ENCODE measurements around the gene UBE2F. TPM values are rescaled to one million over a fixed set of nuclear protein-coding genes. Genes with fewer than 3 reads are reported as not detected.
A peak's percentile ranks its signal among the peaks of the same experiment; 100 is the strongest.

Gene UBE2F
- total RNA-seq, 1 donor from 2014 or later: 73.3 TPM

DNA sequence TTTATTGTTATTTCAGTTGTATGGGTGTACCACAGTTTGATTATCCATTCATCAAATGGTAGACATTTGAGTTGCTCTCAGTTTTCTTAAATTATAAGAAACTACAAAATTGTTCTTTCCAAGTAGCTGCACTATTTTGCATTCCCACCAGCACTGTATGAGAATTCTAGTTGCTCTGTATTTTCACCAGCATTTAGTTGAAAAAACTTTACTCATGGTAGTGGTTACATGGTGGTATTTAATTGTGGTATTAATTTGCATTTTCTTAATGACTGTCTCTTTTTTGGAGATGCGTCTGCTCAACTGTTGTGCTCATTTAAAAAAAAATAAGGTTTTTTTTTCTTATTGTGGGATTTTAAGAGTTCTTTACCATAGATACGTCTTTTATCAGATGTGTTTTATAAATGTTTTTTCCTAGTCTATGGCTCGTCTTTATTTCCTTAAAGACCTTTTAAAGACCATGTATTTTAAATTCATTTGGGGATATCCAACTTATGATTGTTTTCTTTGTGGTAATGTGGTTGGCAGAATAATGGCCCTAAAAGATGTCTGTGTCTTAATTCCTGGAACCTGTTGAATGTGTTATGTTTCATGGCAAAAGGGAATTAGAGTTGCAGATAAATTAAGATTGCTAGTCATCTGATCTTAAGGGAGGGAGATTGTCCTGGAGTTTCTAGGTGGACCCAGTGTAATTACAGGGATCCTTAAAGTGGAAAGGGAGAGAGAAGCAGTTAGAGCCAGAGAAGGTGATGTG lies 37.4 kb downstream of the UBE2F start:
- intact Hi-C loops (cut with DNase I): no loop called here
- DNase-seq (ENCODE audit: missing footprints): no peak
- no peak for ATAC-seq

DNA sequence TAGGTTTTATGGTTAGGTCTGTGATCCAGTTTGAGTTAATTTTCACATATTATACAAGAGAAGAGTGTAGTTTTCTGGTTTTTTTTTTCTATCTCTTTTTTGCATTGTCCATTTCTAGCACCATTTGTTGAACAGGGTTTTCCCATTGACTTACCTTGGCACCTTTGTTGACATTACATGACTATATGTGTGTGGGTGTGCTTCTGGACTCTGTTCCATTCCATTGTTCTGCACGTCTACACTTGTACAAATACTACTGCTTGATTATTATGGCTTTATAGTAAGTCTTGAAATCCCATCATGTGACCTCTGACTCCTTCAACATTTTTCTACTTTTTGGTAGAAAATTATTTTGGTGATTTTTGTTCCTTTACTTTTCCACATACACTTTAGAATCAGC lies 38.7 kb downstream of the UBE2F start:
- ATAC-seq (no peak), DNase-seq (ENCODE audit: missing footprints) (no peak)
- intact Hi-C loops (cut with DNase I): no loop called here

DNA sequence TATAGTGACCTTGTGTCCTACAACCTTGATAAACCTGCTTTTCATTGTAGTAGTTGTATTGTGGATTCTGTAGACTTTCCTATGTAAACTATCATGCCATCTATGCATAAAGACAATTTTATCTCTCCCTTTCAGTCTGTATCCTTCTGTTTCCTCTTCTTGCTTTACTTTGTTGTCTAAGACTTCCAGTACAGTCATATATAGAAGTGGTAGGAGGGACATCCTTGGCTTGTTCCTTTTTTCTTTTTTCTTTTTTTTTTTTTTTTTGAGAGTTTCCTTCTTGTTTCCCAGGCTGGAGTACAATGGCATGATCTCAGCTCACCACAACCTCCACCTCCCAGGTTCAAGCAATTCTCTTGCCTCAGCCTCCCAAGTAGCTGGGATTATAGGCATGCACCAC lies 39.7 kb downstream of the UBE2F start:
- no peak for ATAC-seq
- intact Hi-C loops (cut with DNase I): no loop called here
- no peak for DNase-seq (ENCODE audit: missing footprints)

DNA sequence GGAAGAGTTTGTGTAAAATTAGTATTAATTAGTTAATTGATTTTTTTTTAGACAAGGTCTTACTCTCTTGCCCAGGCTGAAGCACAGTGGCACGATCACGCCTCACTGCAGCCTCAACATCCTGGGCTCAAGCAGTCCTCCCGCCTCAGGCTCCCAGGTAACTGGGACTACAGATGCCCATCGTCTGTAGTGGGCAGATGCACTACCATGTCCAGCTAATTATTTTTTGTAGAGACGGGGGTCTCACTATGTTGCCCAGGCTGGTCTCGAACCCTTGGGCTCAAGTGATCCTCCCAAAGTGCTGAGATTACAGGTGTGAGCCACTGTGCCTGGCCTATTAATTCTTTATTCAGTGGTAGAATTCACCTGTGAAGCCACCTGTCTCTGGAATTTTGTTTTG lies 41.1 kb downstream of the UBE2F start:
- ATAC-seq (no peak), DNase-seq (ENCODE audit: missing footprints) (no peak)
- intact Hi-C loops (cut with DNase I): no loop called here

DNA sequence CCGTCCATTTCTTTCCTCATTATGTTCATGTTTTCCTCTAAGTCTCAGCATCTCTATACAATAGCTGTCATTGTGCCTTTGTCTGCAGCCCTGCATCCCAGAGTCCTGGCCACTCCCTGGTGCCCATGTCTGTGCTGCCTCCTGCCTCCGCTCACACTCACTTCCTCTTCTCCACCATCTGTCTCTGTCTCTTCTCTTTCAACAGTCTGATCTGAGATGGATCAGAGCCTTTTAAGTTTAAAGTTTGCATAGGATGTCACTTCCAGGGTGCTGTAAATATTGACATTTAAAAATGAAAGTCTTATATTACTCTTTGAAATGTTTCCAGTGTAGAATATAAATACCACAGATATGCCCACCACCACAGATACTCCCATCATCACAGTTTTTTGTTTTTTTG lies 42.7 kb downstream of the UBE2F start:
- ATAC-seq (no peak), DNase-seq (ENCODE audit: missing footprints) (no peak)
- intact Hi-C loops (cut with DNase I): no loop called here

DNA sequence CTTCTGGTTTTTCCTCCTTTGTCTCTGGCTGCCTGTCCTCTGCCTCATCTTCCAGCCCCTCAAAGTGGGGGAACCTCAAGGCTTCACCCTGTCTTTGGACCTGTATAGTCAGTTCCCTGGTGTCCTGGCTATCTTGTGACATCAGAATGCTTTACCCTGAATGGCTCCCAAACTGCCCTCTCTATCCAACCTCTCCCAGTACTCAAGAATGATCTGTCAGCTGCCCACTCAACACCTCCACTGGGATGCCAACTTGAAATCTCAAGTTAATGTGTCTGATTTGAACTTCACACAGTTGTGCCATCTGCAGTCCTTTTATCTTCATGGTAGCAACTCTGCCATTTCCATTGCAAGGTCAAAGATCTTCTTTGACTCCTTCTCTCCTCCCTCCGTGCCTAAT lies 43.8 kb downstream of the UBE2F start:
- DNase-seq (ENCODE audit: missing footprints) (no peak), ATAC-seq (peak; percentile 39)
- intact Hi-C loops (cut with DNase I): loop anchor here (10.0 kb wide), 1 partner anchor 156 kb away; the partner anchor contains the start of gene RAMP1

DNA sequence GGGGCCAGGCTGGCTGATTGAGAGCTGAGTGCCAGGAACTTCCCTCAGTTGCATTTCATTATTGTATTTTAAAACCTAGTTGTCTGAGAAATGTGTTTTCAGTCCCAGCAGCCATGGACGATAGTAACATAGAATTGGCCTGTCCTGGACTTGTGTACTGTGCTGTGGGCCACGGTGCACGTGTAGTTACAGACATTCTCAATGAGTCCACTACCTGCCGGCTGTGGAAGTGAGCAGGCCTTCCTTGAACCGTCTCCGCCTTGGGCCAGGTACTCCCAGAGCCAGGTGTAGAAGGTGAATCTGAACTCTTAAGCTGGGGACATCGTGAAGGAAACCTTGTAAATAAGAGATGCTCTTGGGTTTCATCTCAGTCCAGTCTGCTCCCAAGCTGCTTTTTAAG lies 47.0 kb downstream of the UBE2F start:
- intact Hi-C loops (cut with DNase I): loop anchor here (10.0 kb wide), 1 partner anchor 159 kb away; the partner anchor contains the start of gene RAMP1
- ATAC-seq (no peak), DNase-seq (ENCODE audit: missing footprints) (no peak)

DNA sequence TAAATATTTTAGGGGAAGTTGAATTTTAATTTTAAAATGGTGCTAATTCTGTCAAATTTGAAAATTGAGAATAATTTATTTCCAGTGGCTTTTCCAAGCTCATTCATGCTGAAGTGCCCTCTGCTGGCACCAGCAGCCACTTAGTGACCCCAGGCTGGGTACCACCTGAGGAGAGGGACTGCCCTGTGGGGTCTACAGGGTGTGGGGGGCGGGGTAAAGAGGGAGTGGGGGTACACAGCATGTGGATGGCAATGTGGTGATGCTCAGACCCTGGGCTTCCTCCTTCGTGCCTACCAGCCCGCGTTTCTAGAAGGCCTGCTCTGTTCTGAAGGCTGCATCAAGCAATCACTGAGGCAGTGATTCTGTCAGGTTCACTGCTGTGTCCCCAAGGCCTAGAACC lies 48.9 kb downstream of the UBE2F start:
- DNase-seq (ENCODE audit: missing footprints) (no peak), ATAC-seq (no peak)
- intact Hi-C loops (cut with DNase I): loop anchor here (10.0 kb wide), 1 partner anchor 161 kb away; the partner anchor contains the start of gene RAMP1

DNA sequence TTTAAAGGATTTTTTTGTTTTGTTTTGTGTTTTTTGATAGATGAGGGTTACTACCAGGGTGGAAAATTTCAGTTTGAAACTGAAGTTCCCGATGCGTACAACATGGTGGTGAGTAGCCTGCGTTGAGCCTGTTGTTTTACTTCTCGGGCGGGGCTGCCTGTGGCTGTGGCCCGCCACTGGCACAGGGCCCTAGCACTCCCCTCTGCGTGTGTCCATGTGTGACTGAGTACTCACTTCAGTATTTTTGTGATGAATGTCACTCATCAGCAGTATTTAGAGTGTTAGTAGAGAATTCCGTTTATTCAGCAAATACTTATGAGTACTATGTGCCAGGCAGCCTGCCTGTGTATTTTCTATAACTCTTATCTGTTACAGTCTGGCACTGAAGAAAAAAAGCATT lies 49.7 kb downstream of the UBE2F start:
- no peak for ATAC-seq
- DNase-seq (ENCODE audit: missing footprints): no peak
- intact Hi-C loops (cut with DNase I): loop anchor here (10.0 kb wide), 1 partner anchor 162 kb away; the partner anchor contains the start of gene RAMP1

DNA sequence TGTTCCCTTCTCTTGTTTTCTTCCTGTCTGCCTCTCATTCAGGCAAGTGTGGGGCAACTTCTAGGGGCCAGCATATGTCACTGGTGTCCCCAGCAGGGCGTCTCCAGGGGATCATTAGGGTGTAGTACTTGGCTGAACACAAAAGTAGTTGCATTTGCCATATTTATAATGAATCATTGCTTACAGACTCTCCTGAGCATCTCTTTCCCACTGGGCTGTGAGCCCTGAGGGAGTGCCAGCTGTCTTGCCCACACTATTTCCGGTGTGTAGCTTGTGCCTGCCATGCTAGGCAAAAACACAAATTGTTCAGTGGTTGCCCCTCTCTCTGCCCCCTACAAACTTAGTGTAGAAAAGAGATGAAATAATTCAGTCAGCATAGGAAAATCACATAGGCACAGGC lies 53.1 kb downstream of the UBE2F start:
- DNase-seq (ENCODE audit: missing footprints) (no peak), ATAC-seq (no peak)
- intact Hi-C loops (cut with DNase I): loop anchor here (10.0 kb wide), 1 partner anchor 165 kb away; the partner anchor contains the start of gene RAMP1

DNA sequence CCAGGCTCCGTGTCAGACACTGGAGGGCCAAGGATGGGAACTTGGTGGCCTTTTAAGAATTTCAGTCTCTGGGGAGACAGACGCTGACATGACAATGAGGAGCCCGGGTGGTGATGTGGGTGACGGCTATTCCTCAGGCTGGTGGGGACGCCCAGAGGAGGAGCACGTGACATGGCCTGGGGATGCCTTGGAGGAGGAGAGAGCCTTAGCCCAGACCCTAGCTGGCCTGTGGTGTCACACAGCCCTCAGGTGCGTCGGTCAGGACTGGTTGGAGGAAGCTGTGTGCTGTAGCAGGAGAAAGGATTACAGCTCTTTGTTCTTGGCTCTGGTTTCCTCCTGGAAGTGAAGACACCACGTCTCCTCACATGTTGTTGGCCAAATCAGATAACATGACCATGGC lies 54.0 kb downstream of the UBE2F start:
- ATAC-seq (no peak), DNase-seq (ENCODE audit: missing footprints) (no peak)
- intact Hi-C loops (cut with DNase I): no loop called here

DNA sequence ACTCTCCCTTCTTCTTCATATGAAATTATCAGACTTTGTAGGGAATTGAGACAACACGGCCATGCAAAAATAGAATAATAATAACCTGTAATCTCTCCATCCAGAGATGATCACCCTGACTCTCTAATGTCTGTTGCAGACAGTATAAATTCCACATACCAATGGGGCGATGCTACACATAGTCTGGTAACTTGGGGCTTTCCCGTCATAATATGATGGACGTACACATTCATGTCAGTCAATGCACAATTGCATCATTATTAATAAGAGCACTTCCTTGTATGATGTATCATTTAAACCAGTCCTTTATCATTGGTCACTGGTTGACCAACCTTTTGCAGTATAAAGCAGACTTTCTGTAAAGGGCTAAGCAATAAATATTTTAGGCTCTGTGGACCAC lies 54.5 kb downstream of the UBE2F start:
- DNase-seq (ENCODE audit: missing footprints) (no peak), ATAC-seq (no peak)
- intact Hi-C loops (cut with DNase I): no loop called here

DNA sequence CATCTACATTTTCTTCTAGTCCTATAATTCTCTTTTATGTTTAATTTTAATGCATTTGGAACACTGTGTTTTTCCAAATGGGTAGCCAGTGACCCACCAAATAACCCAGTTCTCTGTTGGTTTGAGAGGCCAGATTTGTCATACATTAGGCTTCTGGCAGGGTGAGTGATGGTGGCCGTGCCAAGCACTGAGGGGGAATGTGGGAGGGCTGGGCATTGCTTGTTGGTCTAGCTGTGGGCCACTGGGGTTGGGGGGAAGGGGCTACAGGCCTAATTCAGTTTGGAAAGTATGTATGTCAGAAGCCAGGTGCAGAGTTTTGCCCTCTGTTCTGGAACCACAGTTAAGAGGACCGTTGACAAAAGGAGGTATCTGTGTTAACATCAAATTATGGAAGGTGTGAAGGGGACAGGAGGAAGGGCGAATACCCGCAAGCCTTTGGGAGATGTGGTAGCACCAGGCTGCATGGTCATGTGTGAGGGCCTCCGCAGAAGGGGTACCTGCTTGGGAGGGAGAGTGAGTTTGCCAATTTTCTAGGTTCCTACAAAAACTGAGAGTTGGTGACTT lies 55.9 kb downstream of the UBE2F start:
- no peak for ATAC-seq
- intact Hi-C loops (cut with DNase I): no loop called here
- DNase-seq (ENCODE audit: missing footprints): no peak

DNA sequence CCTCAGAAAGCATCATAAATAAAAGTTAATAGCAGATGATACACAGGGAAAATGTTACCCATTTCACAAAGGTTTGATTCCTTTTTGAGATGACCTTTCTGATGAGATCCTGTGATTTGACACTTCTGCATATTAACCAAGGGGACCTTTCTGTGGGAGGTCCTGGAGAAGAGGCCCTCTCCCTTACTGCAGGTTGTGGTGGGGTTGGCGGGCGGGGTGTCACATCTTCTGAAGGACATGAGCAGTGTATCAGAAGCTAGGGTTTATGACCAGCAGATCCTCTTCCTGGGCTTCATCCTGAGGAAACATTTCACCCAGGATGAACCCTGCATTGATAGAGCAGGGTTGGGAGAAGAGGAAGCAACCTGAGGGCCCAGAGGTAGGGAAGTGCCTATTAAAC lies 56.8 kb downstream of the UBE2F start:
- intact Hi-C loops (cut with DNase I): no loop called here
- DNase-seq (ENCODE audit: missing footprints) (no peak), ATAC-seq (no peak)

DNA sequence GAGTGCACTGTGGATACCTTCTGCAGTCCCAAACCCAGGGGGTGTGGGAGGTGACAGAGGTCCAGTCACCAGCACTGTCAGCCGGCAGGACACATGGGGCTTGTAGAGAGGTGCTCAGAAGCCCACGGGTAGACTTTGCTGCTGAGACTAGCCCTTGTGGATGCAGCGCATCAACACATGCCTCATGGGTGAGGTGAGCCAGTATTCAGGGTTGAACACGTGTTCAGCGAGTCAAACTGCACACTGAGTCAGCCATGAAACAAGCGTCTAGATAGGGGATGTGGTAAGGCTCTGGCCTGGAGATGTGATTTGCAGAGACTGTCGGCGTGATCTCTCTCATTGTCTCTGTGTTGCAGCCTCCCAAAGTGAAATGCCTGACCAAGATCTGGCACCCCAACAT lies 58.2 kb downstream of the UBE2F start:
- ATAC-seq (no peak), DNase-seq (ENCODE audit: missing footprints) (no peak)
- intact Hi-C loops (cut with DNase I): no loop called here

DNA sequence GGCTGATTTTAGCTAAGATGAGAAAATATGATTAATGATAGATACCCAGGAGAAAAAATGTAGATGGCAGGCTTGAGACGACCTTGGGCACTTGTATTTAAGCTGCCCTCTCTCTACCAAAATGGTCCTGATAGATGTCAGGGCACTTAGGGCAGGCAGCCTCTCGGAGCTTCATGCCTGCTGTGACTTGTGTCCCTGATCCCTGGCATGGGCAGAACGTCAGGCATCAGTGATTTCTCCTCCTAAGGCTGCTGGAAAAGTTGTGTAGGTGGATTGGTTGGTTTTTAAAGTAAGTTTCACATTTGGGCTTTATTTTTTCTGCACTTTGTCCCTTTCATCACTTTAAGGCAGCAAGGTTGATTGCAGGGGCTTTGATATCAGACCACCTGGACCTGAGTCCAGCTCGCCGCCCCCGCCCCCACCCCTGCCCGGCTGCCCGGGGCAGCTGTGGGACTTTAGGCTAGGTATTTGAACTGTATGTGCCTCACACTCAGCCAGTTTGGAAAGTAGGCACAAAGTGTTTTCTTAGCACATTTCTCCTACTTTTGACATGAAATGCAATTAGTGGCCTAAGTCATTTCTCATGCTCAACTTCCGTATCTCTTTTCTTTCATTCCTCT lies 59.0 kb downstream of the UBE2F start:
- DNase-seq (ENCODE audit: missing footprints) (no peak), ATAC-seq (no peak)
- intact Hi-C loops (cut with DNase I): no loop called here

DNA sequence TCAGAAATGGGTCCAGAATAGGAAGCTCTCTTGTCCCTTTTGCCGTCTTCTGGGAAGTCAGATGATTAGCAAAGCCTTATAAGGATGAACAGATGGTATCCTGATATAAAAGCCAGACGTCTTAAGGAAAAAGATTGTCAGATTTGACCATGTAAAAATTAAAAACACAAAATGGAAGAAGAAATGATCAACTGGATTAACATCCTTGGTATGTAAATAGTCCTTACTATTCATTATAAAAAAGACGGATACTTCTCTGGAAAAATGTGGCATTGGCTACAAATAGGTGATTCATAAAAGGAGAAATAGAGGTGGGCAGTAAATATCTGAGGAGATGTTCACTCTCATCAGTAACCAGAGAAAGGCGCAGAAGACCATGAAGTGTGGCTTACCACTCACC lies 60.2 kb downstream of the UBE2F start:
- no peak for ATAC-seq
- no peak for DNase-seq (ENCODE audit: missing footprints)
- intact Hi-C loops (cut with DNase I): no loop called here

DNA sequence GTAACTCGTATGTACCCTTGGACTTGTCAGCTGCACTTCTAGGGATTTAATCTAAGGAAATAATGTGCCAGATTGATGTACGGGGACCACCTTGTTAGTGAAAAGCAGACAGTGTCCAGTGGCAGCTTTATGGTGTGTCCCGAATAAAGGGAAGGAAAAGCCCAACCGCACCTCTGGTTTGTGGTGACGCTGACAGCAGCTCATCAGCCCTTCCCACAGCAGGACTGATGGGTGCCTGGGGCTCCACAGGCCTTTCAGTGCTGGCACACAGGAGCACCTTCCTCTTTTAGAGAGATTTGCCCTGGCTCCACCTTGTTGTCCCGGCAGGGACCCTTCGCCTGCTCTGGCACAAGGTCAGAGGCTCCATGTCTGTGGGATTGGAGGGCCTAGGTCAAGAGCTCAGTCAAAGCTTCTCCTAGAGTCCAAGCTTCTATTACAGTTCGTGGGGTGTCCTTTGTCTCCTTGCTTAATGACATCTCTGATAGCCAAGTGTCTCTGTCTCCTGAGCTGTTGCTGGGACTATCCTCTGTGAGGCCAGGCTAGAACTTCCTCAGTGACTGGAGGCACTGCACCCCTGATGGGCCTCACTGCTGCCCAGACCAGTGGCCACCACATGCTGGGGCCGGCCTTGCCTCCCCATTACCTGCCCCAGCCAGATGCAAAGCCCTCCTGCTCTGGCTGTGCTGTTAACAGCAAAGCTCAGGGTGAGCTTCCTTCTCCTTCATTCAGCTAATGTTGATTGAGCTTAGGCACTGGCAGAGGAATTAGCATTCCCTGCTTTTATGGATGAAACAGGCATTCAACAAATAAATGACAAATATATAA lies 61.0 kb downstream of the UBE2F start:
- DNase-seq (ENCODE audit: missing footprints): no peak
- no peak for ATAC-seq
- intact Hi-C loops (cut with DNase I): no loop called here

DNA sequence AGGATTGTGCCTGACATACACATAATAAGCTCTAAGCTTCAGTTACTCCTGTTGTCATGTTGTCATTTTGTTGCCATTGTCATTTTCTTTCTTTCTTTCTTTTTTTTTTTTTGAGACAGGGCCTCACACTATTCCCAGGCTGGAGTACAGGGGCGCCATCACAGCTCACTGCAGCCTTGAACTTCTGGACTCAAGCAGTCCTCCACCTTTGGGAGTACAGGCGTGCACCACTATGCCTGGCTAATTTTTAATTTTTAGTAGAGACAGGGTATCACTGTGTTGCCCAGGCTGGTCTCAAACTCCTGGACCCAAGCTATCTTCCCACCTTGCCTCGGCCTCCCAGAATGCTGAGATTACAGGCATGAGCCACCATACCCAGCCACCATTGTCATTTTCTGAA lies 63.0 kb downstream of the UBE2F start:
- no peak for DNase-seq (ENCODE audit: missing footprints)
- ATAC-seq: no peak
- intact Hi-C loops (cut with DNase I): no loop called here

Data from Right ventricle myocardium inferior (tissue), 1 donor.